Activated CD8-positive, alpha-beta memory T cell treated with anti-CD3 and anti-CD28 coated beads, Interleukin-2, amount 50 U/mL, for 4 hours (primary cell): ENCODE results near the gene ABHD8.

Experiments
- DNase-seq: peaks from one replicate; pipeline ENCODE4 v3.0.0-alpha.2; 2020

Gene ABHD8

DNA sequence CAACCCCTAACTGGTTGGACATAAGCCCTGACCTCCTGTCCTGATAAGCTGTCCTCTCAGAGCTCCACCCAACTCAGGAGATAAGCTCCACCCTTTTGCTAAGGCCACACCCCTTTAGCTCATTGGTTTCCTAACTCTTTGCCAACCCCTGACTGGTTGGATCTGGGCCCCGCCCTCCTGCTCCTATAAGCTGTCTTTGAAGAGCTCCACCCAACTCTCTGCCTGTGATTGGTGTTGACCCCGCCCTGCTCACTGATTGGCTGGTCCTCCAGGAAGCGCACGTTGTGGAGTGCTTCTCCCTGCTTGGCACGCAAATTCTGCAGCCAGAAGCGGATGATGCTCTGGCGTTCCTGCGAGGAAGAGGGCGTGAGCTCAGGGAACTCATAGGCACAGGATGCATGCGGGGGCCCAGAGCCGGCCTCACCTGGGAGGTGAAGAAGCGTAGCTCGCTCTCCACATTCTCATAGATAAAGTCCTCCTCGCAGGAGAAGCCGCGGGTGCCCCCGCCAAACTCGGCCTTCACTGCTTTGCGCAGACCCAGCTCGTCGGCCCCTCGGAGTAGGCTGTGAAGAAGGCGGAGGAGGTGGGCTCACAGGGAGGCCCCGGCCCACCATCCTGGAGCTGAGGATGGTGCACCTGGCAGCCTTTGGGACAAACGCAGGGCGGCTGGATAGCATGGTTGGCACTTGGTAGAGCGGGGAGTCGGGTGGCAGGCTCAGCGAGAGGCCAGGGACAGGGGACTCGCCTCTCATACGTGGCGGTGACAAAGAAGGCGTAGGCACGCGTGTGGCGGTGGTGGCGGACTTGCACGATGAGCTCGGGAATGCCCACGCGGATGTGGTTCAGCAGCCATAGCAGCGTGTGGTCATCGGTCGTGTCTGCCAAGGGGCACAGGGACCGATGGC lies 29.7 kb upstream of the ABHD8 start:
- DNase-seq, result no peak

DNA sequence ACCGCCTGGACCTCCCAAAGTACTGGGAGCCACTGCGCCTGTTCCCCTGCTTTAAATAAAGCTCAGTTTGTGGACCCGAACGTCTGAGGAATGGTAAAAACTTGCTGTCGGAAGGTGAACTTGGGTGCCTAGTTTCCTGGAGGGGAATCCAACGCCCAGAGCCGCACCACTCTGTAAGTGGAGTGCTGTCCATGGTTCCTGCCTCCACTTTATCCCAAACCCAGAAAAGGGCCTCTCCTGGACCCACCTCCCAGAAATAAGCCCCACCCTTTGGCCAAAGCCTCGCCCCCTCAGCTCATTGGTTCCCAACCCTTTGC lies 29.1 kb upstream of the ABHD8 start:
- no peak for DNase-seq

GRCh38 chr19:17331045-17331558 lies 27.9 kb upstream of the ABHD8 start:
- no peak for DNase-seq

- DNase-seq, result no peak
Measured at GRCh38 chr19:17330262-17331044, 27.2 kb upstream of the ABHD8 start.

DNA sequence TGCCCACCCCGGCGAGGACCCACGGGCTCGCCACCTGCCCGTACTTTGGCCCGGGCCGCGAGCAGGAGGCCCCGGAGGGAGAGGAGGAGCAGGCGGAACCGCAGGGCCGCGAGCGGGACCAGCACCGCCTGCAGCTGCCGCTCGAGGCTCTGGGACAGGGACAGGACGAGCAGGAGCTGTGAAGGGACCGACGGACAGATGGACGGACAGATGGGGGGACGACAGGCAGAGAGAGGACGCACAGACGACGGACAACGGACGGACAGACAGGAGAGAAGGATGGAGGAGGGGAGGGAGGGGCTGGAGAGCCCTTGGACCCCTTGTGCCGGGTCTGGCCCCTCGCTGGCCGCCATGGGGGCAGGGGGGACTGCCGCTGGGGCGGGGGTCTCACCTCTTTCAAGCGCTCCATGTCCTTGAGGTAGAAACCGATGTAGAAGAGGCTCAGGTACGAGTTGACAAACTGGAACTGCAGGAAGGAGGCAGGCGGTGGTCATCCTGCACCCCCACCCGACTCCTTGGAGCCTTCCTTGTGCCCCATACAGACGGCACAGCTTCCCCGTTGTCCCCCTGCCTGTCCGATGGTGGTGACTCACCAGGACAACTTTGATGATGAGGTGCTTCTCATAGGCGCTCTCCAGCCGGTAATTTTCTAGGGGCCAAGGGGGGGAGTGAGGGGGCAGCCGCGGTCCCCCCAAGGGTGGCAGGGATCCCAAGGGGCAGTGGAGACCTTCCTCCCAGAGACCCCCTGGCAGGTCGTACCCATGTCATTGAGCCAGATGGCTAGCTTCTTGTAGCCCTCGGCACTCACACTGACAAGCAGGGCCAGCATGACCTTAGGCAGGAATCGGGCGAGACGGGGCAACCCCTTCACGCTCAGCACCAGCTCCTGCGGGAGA lies 26.4 kb upstream of the ABHD8 start:
- no peak for DNase-seq

GRCh38 chr19:17328517-17329365 lies 25.5 kb upstream of the ABHD8 start:
- peak; percentile 56 for DNase-seq

- peak; percentile 54 for DNase-seq
Measured at GRCh38 chr19:17327654-17328516, 24.7 kb upstream of the ABHD8 start.

DNA sequence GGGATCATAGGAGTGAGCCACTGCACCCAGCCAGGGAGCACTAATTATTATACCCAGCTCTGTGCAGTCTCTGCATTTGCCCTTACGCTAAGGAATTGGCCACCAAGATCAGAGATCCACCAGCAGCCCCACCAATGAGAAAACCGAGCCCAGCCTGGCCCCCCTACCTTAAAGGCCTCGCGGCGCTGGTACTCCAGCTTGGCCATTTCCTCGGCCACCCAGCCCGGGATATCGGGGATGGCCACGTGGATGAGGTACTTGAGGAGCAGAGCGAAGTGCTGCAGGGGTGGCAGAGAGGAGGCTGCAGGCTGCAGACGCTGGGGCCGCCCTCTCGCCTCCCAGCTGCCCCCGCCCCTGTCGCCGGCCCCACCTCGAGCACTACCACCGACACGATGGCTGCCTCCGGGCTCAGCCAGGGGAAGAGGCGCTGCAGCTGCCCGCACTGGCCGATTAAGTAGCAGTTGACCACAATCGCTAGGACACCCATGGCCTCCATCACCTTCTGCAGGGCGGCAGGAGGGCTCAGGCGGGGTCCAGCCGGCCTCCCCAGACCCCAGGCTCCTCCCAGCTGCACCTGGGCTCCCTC lies 23.9 kb upstream of the ABHD8 start:
- DNase-seq, result no peak

GRCh38 chr19:17326595-17326966 lies 23.4 kb upstream of the ABHD8 start:
- no peak for DNase-seq

GRCh38 chr19:17325881-17326594 lies 22.8 kb upstream of the ABHD8 start:
- no peak for DNase-seq

DNA sequence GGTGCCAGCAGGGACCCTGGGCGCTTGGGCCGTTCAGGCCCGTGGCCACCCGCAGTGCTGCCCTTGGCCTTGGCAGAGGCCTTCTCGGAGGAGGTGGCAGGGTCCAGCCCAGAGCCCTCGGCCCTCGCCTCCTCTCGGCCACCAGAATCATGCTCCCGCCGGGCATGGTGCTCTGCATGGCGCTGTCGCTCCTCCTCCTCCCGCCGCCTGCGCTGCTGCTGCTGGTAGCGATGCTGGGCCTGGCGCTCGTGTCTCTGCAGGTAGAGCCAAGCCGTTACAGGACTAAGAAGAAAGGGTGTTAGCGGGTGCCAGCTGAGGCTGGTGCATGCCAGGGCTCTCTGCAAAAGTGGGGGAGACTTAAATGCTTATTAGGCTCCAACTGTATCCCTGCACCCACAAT lies 21.9 kb upstream of the ABHD8 start:
- no peak for DNase-seq

- no peak for DNase-seq
Measured at GRCh38 chr19:17324357-17325114, 21.3 kb upstream of the ABHD8 start.

DNA sequence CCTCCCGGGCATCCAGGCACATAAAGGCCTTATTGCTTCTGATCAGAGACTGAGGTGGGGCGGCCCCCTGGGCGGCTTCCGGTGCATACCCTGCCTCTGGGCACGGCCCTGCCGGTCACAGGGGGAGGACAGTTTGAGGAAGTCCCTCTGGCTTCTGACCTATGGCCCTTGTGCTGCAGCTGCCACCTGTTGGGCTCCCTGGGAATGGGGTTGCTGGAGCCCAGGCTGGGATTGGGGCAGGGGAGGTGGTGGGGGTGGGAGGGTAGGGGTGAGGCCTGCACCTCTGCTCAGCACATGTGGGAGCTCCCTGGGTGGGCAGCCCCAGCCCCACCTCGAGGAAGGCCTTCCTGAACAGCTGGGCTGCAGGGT lies 20.7 kb upstream of the ABHD8 start:
- DNase-seq, result no peak

DNA sequence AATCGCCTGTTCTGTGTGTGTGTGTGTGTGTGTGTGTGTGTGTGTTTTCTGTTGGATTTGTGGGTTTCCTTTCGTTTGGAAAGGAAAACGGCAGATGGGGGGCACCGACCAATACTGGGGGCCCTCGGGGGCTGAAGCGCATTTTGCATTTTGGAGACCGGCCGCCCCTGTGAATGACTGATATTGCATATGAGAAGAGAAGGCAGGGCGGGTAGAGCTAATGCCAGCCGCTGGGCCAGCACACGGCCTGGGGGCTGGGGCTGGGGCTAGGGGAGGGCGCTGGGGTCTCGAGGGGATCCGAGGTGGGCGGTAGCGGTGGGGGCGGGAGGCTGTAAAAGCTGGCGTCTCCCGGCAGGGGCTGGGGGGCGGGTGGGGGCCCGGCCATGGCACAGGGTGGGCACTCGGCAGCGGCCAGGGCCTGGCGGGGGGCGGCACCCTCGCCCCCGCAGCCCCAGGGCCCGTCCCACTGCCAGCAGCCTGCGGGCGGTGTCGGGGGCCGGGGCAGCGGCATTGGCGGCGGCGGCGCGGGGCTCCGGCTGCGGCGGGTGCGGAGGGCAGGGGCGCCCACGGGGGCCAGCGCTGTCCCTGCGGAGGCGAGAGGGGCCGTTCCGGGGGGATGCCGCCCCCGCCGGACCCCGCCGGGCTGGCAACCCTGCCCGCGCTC lies 20.2 kb upstream of the ABHD8 start:
- no peak for DNase-seq

- DNase-seq, result no peak
Measured at GRCh38 chr19:17322854-17323253, 19.6 kb upstream of the ABHD8 start.

GRCh38 chr19:17321655-17322489 lies 18.6 kb upstream of the ABHD8 start:
- no peak for DNase-seq

DNA sequence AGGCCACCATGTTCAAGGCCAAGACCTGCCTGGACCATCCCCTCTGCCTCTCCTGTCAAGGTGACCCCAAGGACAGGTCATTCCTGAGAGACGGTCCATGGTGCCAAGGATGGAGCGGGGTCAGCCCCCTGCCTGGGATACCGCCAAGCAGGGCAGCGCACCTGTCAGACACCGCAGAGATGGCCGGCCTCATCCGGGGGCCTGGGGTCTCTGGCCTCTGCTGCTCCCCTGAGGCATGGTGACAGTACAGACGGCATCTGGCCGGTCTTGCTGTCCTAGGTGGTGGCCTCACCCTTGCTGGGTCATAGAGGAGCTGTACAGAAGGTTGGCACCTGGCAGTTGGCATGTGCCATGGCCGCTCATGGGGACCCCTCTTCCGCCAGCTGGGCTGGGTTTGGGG lies 17.2 kb upstream of the ABHD8 start:
- no peak for DNase-seq
